Thyroid gland (tissue), 4 donors: ENCODE results near the gene OGFOD3. TPM values are rescaled to one million over a fixed set of nuclear protein-coding genes. Genes with fewer than 3 reads are reported as not detected.
"Not testable (repeated sequence)": the region's sequence is repeated elsewhere in the genome, so short reads cannot be mapped to it uniquely, and the experiment has no call there.

Experiments
- DNase-seq, 2 donors: peaks; one replicate each; pipeline ENCODE4 v3.0.0-alpha.2; 2019
- H3K27ac ChIP-seq, 3 donors: fragments of 200-600 bp; sonication (generic); 1 replicate in 2 of 3; 2 replicates in 1 of 3; pipeline ENCODE4 v1.5.1; 2016 to 2019; ENCODE audit warnings: mild to moderate bottlenecking in 1 of 3, moderate library complexity in 1 of 3
- H3K27me3 ChIP-seq: fragments of 200-600 bp; sonication (generic); one replicate; pipeline ENCODE4 v1.5.1; 2019
- H3K36me3 ChIP-seq, 2 donors: fragments of 200-600 bp; sonication (generic); one replicate each; pipeline ENCODE4 v1.5.1; 2016 to 2019
- H3K4me1 ChIP-seq, 2 donors: fragments of 200-600 bp; sonication (generic); one replicate each; pipeline ENCODE4 v1.5.1; 2017 to 2019
- H3K4me3 ChIP-seq, 3 donors: fragments of 200-600 bp; sonication (generic); replicated peaks in 1 of 3; 1 replicate in 2 of 3; 2 replicates in 1 of 3; pipeline ENCODE4 v1.5.1; 2016; ENCODE audit warnings: mild to moderate bottlenecking in 1 of 3
- H3K9me3 ChIP-seq: fragments of 200-600 bp; sonication (generic); one replicate; pipeline ENCODE4 v1.5.1; 2017
- POLR2A ChIP-seq, 2 donors: fragments of 450-650 bp; IDR thresholded peaks; one replicate each; pipeline ENCODE4 v1.6.1; 2017; ENCODE audit warnings: antibody characterized with exemption in 2 of 2, mild to moderate bottlenecking in 2 of 2, moderate library complexity in 1 of 2
- WGBS, 2 donors: methylation state at CpG; one replicate each; pipeline ENCODE4 v1.1.5; 2017; 5-methylcytosine and 5-hydroxymethylcytosine counted together
- intact Hi-C: fragments of 100-400 bp; cut with DNase I; formaldehyde crosslinking; loops from one replicate; pipeline ENCODE4 v1.15.1; 2023
- total RNA-seq, 4 donors: library from RNA; depleted of rRNA; stranded (reverse); fragments of >200 nt; gene quantifications; one replicate each; pipeline ENCODE4 v1.2.3, GENCODE V29; 2016
- TF ChIP-seq, protein P1 (sequence below), 6 experiments: fragments of 200-600 bp in 3 of 6; fragments of 450-650 bp in 3 of 6; sonication (generic) in 3 of 6; IDR thresholded peaks; one replicate each; pipeline ENCODE4 v1.5.1; 2016 to 2019; ENCODE audit warnings: antibody characterized with exemption in 6 of 6, mild to moderate bottlenecking in 2 of 6, inconsistent platforms in 1 of 6, moderate library complexity in 1 of 6

Gene OGFOD3
- total RNA-seq, 4 donors from 2014 or later, result 46.5 to 57.5 (median 55.1) TPM

DNA sequence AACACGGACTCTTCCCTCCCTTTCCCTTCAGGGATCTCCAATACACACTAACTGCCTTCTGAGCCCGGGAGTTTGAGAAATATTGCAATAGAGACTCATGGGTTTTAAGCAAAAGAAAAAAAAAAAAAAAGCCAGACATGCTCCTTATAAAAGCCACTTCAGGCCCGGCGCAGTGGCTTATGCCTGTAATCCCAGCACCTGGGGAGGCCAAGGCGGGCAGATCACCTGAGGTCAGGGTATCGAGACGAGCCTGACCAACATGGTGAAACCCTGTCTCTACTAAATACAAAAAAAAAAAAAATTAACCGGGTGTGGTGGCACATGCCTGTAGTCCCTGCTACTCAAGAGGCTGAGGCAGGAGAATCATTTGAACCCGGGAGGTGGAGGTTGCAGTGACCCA is 2.6 kb downstream of the OGFOD3 start:
- Histone ChIP-seq H3K4me1 (peaks cover 12 to 22% of the 10 kb centered on the region in 2 donors), H3K27me3 (no peaks in the 10 kb centered on the region), H3K27ac (no peak overlapping the region), H3K4me3 (no peak overlapping the region), H3K9me3 (no peaks in the 10 kb centered on the region), H3K36me3 (no peaks in the 10 kb centered on the region)
- 90 to 91% methylated on average over 9 of the region's 9 CpGs for WGBS, 2 donors
- no peak for TF ChIP-seq POLR2A (IDR thresholded peaks at IDR 0.05)
- TF ChIP-seq, protein P1, sequence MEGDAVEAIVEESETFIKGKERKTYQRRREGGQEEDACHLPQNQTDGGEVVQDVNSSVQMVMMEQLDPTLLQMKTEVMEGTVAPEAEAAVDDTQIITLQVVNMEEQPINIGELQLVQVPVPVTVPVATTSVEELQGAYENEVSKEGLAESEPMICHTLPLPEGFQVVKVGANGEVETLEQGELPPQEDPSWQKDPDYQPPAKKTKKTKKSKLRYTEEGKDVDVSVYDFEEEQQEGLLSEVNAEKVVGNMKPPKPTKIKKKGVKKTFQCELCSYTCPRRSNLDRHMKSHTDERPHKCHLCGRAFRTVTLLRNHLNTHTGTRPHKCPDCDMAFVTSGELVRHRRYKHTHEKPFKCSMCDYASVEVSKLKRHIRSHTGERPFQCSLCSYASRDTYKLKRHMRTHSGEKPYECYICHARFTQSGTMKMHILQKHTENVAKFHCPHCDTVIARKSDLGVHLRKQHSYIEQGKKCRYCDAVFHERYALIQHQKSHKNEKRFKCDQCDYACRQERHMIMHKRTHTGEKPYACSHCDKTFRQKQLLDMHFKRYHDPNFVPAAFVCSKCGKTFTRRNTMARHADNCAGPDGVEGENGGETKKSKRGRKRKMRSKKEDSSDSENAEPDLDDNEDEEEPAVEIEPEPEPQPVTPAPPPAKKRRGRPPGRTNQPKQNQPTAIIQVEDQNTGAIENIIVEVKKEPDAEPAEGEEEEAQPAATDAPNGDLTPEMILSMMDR (IDR thresholded peaks at IDR 0.05), result no peak
- DNase-seq, result no peak
- intact Hi-C loops, result loop anchor here (2.0 to 10.0 kb wide), 2 partner anchors 63 to 79 kb away; no protein-coding TSS in a partner anchor

DNA sequence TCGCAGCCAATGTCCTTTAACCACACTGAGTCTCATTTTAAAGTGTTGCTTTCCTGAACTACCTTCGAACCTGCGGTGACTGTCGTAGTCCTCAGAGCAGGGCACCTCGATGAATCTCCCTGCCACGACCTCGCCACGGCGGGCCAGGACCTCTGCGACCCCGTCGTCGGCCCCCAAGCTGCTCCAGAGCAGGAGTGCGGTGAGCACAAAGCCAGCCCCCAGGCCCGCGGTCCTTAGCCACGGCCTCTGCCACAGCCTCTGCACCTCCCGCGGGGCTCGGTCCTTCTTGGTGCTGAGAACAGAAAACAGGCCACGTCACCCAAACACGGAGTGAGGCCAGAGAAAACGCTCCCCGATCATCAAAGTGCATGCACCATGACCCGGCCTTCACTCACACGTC is 3.0 kb downstream of the OGFOD3 start:
- no peak overlapping the region for H3K27ac ChIP-seq
- no peak for TF ChIP-seq POLR2A (IDR thresholded peaks at IDR 0.05)
- TF ChIP-seq, protein P1 (IDR thresholded peaks at IDR 0.05), result no peak
- 92% methylated on average over 21 to 25 of the region's 26 CpGs for WGBS, 2 donors
- peaks cover 12 to 22% of the 10 kb centered on the region in 2 donors for H3K4me1 ChIP-seq
- no peaks in the 10 kb centered on the region for H3K36me3 ChIP-seq
- no peaks in the 10 kb centered on the region for H3K27me3 ChIP-seq
- no peak for DNase-seq
- intact Hi-C loops, result loop anchor here (2.0 to 10.0 kb wide), 2 partner anchors 63 to 79 kb away; no protein-coding TSS in a partner anchor
- no peaks in the 10 kb centered on the region for H3K9me3 ChIP-seq
- no peak overlapping the region for H3K4me3 ChIP-seq

DNA sequence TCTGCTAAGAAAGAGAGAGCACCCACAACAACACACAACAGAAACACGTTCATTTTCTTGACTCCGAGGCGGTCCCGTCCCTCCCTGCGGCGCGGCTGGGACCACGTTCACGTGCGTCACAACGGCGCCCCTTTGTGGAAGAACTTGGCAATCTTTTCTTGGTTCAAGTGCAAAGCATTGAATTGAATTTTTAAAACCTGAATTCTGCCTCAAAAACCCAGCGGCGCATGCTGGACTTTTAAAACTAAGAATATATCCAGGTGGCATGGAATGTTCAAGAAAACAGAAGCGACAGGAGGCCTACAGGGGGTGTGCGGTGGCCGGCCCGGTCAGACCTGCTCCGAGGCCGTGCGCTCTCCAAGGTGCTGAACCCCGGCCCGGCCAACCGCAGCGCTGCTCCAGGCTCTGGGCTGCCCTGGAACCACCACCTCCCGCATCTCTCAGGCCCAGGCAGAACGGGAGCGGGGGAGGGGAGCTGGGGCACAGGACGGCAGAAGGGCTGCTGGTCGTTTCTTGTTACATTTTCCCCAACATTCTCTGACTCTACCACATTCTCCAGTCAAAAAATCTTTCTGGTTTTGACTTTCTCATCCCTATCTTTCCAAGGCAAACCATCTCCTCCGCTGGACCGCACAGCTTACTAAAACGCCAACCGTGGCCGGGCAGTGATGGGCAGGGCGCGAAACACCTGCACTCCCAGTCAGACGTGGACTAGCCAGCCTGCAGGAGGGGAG is 3.7 kb downstream of the OGFOD3 start:
- Histone ChIP-seq H3K9me3 (no peaks in the 10 kb centered on the region), H3K27me3 (no peaks in the 10 kb centered on the region), H3K4me1 (peaks cover 12 to 22% of the 10 kb centered on the region in 2 donors), H3K36me3 (no peaks in the 10 kb centered on the region), H3K4me3 (no peak overlapping the region), H3K27ac (no peak overlapping the region)
- 32 to 35% methylated on average over 33 to 37 of the region's 38 CpGs for WGBS, 2 donors
- DNase-seq, result peak; percentile 77 to 79
- TF ChIP-seq, protein P1 (IDR thresholded peaks at IDR 0.05), result peak; percentile 33 to 70 (median 52)
- TF ChIP-seq POLR2A (IDR thresholded peaks at IDR 0.05), result no peak
- intact Hi-C loops, result loop anchor here (2.0 to 10.0 kb wide), 2 partner anchors 62 to 80 kb away; no protein-coding TSS in a partner anchor

DNA sequence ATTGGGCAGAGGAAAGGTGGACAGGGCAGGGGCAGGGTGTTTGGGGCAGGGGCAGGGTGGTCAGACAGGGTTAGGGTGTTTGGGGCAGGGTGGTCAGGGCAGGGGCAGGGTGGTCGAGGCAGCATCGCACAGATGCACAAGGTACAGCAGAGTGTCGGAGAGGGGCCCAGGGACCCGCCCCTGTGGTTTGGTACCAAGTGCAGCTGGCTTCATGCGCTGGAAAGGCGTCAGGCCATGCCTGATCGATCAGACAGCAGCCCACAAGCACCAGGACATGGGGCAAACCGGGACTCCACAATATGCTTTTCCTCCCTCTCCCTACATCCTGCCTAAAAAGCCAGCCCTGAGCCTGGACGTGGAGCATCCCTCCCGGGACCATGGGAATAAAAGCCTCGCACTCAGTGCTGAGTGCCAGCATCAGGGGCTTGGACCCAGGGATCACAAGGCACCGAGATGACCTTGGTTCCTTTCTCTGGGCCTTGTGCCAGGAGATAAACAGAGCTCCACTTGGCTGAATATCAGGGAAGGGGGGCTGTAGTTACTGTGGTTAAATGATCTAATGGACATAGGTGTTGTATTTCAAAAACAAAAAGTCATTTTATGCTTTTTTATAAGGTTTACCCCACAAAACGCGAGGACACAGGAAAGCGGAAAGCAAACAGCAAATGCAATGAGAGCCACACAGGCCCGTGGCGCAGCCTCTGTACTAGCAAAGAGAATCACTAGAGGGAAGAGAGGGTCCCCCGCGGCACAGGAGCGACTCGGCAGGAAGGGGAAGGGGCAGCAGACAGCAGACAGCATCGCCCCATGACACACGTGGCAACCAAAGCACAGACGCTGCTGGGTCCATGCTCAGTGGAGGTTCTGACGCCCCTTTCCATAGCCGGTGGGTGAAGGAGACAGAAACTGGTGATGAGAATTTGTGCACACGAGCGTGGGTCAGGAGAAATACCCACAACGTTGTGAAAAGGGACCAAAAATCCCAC is 5.6 kb downstream of the OGFOD3 start:
- Histone ChIP-seq H3K9me3 (no peaks in the 10 kb centered on the region), H3K4me1 (peaks cover 7 to 13% of the 10 kb centered on the region in 2 donors), H3K36me3 (no peaks in the 10 kb centered on the region), H3K27ac (no peak overlapping the region), H3K27me3 (no peaks in the 10 kb centered on the region), H3K4me3 (no peak overlapping the region)
- DNase-seq, result no peak
- no peak for TF ChIP-seq POLR2A (IDR thresholded peaks at IDR 0.05)
- TF ChIP-seq, protein P1 (IDR thresholded peaks at IDR 0.05), result no peak
- intact Hi-C loops, result loop anchor here (10.0 kb wide), 1 partner anchor 82 kb away; no protein-coding TSS in a partner anchor
- 80 to 83% methylated on average over 29 of the region's 29 CpGs for WGBS, 2 donors

DNA sequence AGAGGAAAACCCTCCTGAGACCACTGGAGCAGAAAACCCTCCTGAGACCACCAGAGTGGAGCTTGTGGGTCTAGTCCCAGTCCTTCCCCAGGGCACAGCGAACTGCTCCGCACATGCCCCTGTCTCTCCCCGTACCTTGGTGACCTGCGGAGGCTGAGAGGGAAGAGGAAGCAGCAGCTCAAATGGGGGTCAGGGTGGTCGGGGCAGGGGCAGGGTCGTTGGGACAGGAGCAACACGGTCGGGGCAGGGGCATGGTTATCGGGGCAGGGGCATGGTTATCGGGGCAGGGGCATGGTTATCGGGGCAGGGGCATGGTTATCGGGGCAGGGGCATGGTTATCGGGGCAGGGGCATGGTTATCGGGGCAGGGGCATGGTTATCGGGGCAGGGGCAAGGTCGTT is 6.3 kb downstream of the OGFOD3 start:
- not testable (repeated sequence) for H3K9me3 ChIP-seq, H3K4me3 ChIP-seq, H3K4me1 ChIP-seq, H3K36me3 ChIP-seq, H3K27ac ChIP-seq, DNase-seq, H3K27me3 ChIP-seq
- WGBS, 2 donors, result 74 to 77% methylated on average over 16 of the region's 16 CpGs
- intact Hi-C loops, result loop anchor here (10.0 kb wide), 1 partner anchor 83 kb away; no protein-coding TSS in a partner anchor
